CD14-positive monocyte (primary cell): Measurements from ENCODE around the gene CSH2. TPM values are rescaled to one million over a fixed set of nuclear protein-coding genes. Genes with fewer than 3 reads are reported as not detected.

ENCODE experiments used
- DNase-seq, 3 donors: peaks; one replicate each; pipeline ENCODE4 v3.0.0-alpha.2; 2011 to 2022
- H2AFZ ChIP-seq: 2 replicates; pipeline ENCODE4 v1.6.0; 2012; ENCODE audit warnings: mild to moderate bottlenecking, low read depth, low read length, inconsistent platforms; ENCODE audit not compliant: insufficient read depth, poor library complexity, severe bottlenecking
- H3K27ac ChIP-seq, 2 donors: 1 replicate in 1 of 2; 2 replicates in 1 of 2; pipeline ENCODE4 v1.5.1; 2012 to 2013; ENCODE audit warnings: low read length in 2 of 2, control low read depth in 1 of 2, inconsistent platforms in 1 of 2, low read depth in 1 of 2, mild to moderate bottlenecking in 1 of 2
- H3K27me3 ChIP-seq, 2 donors: one replicate each; pipeline versions ENCODE4 v1.6.0 to v1.6.1; 2011 to 2013; ENCODE audit warnings: low read length in 2 of 2; ENCODE audit not compliant: control insufficient read depth in 2 of 2, insufficient read depth in 2 of 2
- H3K36me3 ChIP-seq, 2 donors: replicated peaks in 1 of 2; 1 replicate in 1 of 2; 2 replicates in 1 of 2; pipeline versions ENCODE4 v1.5.1 to v1.6.1; 2012 to 2013; ENCODE audit warnings: low read length in 2 of 2, control low read depth in 1 of 2, inconsistent platforms in 1 of 2, mild to moderate bottlenecking in 1 of 2; ENCODE audit not compliant: insufficient read depth in 2 of 2, control insufficient read depth in 1 of 2
- H3K4me1 ChIP-seq, 2 donors: 1 replicate in 1 of 2; 2 replicates in 1 of 2; pipeline versions ENCODE4 v1.5.1 to v1.6.1; 2012 to 2013; ENCODE audit warnings: low read length in 2 of 2, control low read depth in 1 of 2, inconsistent platforms in 1 of 2, mild to moderate bottlenecking in 1 of 2, moderate library complexity in 1 of 2; ENCODE audit not compliant: insufficient read depth in 2 of 2, control insufficient read depth in 1 of 2
- H3K4me2 ChIP-seq: replicated peaks from 2 replicates; pipeline ENCODE3; 2012; ENCODE audit warnings: low read length, moderate library complexity, mild to moderate bottlenecking; ENCODE audit not compliant: poor library complexity, severe bottlenecking; ENCODE audit errors: extremely low read depth
- H3K4me3 ChIP-seq, 3 experiments: fragments of 200-600 bp in 1 of 3; sonication (generic) in 1 of 3; replicated peaks in 1 of 3; 1 replicate in 2 of 3; 2 replicates in 1 of 3; pipeline ENCODE4 v1.5.1; 2011 to 2013; ENCODE audit warnings: low read length in 3 of 3, mild to moderate bottlenecking in 3 of 3, control low read depth in 2 of 3, low read depth in 2 of 3, inconsistent platforms in 1 of 3, moderate library complexity in 1 of 3
- H3K79me2 ChIP-seq: 2 replicates; pipeline ENCODE4 v1.6.0; 2012; ENCODE audit warnings: mild to moderate bottlenecking, control low read depth, inconsistent platforms, low read length, moderate library complexity; ENCODE audit not compliant: insufficient read depth
- H3K9ac ChIP-seq: 2 replicates; pipeline ENCODE4 v1.6.0; 2017; ENCODE audit warnings: low read length, mild to moderate bottlenecking; ENCODE audit not compliant: insufficient read depth, poor library complexity, severe bottlenecking
- H3K9me3 ChIP-seq, 2 donors: replicated peaks in 1 of 2; 1 replicate in 1 of 2; 2 replicates in 1 of 2; pipeline versions ENCODE4 v1.5.1 to v1.6.1; 2012 to 2013; ENCODE audit warnings: low read length in 2 of 2, control low read depth in 1 of 2; ENCODE audit not compliant: control insufficient read depth in 1 of 2, insufficient read depth in 1 of 2
- H4K20me1 ChIP-seq: 2 replicates; pipeline ENCODE4 v1.6.0; 2012; ENCODE audit warnings: mild to moderate bottlenecking, low read length, control low read depth, moderate library complexity; ENCODE audit not compliant: insufficient read depth
- H3K27ac Mint-ChIP-seq, 7 donors: one replicate each; pipeline ENCODE4 v1.8.0; 2020; ENCODE audit warnings: mild to moderate bottlenecking in 7 of 7, mixed read lengths in 7 of 7, moderate library complexity in 6 of 7, inconsistent platforms in 2 of 7
- H3K27me3 Mint-ChIP-seq, 3 donors: one replicate each; pipeline ENCODE4 v1.8.0; 2021 to 2022; ENCODE audit warnings: low read depth in 3 of 3, mild to moderate bottlenecking in 3 of 3, mixed read lengths in 3 of 3, moderate library complexity in 3 of 3, inconsistent platforms in 1 of 3
- H3K36me3 Mint-ChIP-seq, 2 donors: one replicate each; pipeline ENCODE4 v1.8.0; 2020; ENCODE audit warnings: mixed read lengths in 2 of 2, inconsistent platforms in 1 of 2, mild to moderate bottlenecking in 1 of 2
- H3K4me1 Mint-ChIP-seq: one replicate; pipeline ENCODE4 v1.8.0; 2020; ENCODE audit warnings: mild to moderate bottlenecking, mixed read lengths
- H3K4me3 Mint-ChIP-seq, 2 donors: one replicate each; pipeline ENCODE4 v1.8.0; 2020; ENCODE audit warnings: mild to moderate bottlenecking in 2 of 2, mixed read lengths in 2 of 2, moderate library complexity in 1 of 2
- H3K9me3 Mint-ChIP-seq, 7 donors: one replicate each; pipeline ENCODE4 v1.8.0; 2020 to 2022; ENCODE audit warnings: mixed read lengths in 7 of 7, mild to moderate bottlenecking in 6 of 7, moderate library complexity in 6 of 7, inconsistent platforms in 2 of 7
- WGBS: methylation state at CpG from one replicate; pipeline ENCODE4 v1.1.5; 2013; ENCODE audit warnings: missing lambda C conversion rate; ENCODE audit not compliant: insufficient coverage; 5-methylcytosine and 5-hydroxymethylcytosine counted together
- intact Hi-C, 2 donors: fragments of 100-400 bp; cut with micrococcal nuclease; formaldehyde crosslinking; loops; one replicate each; pipeline versions ENCODE4 v1.15.0 to v1.15.1; 2023
- polyA plus RNA-seq, 3 donors: library from polyadenylated mRNA; depleted of rRNA in 1 of 3; unstranded in 2 of 3; stranded (reverse) in 1 of 3; fragments of 300-500 nt in 2 of 3; fragments of >200 nt in 1 of 3; fragmentation: Illumina TruSeq in 2 of 3; gene quantifications; 1 replicate in 2 of 3; 2 replicates in 1 of 3; pipeline ENCODE4 v1.2.3, GENCODE V29; 2012 to 2021
- TF ChIP-seq, protein P1 (sequence below): fragments of 200-600 bp; IDR thresholded peaks from one replicate; pipeline ENCODE4 v1.8.0; 2022; ENCODE audit warnings: antibody characterized with exemption, mild to moderate bottlenecking

Gene CSH2
- polyA plus RNA-seq, 3 donors = not detected

DNA sequence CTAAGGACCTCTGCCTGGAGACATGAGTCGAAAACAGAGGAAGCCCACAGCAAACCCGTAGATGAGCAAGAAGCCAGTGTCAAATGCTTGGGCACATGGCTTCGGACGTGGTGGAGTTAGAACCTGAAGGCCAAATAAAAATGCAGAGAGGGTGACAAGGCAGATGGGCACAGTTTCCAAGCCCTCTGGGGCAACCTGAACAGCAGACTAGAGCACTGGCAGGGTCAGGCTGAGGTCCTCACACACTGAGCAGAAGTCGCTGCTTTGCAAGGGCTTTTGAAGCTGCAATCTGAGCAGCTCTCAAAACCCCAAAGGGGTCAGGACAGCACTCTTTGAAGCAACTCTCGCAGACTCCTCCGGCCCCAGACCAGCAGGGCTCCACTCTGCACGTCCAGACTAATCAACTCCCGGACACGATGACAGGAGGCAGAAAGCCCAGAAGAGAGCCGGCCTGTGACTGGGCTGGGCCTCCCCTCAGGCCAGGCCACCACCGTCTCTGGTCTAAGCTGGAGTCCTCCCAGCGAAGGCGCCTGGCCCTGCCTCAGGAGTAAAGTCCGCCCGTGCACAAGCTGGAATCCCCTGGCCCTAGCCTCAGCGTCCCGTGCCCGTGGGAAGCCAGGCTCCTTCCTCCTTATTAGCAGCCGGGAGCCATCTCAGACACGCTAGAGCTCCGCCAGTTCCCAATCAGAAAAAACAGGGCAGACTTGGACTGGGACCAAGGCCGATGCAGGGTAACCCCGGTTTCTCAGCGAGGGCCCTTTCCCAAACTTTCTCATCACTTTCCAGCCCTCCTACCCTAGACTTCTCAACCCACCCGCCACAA, 31.9 kb downstream of the CSH2 start:
- Mint-ChIP-seq H3K27ac (peak overlapping the region; percentile 85 to 96 (median 93)), H3K9me3 (no peaks in the 10 kb centered on the region), H3K27me3 (peaks cover 0 to 3% (median 1%) of the 10 kb centered on the region in 3 donors), H3K36me3 (peaks cover 7 to 13% of the 10 kb centered on the region in 2 donors), H3K4me3 (peak overlapping the region; percentile 98), H3K4me1 (peaks cover 46% of the 10 kb centered on the region)
- Histone ChIP-seq H3K36me3 (peaks cover 10 to 14% of the 10 kb centered on the region in 2 donors), H3K9me3 (no peaks in the 10 kb centered on the region), H2AFZ (peak overlapping the region; percentile 74), H3K4me3 (peak overlapping the region; percentile 48 to 98 (median 92)), H3K79me2 (peaks cover 58% of the 10 kb centered on the region), H3K4me1 (peaks cover 46 to 51% of the 10 kb centered on the region in 2 donors), H3K9ac (peak overlapping the region; percentile 80), H3K4me2 (peak overlapping the region; percentile 99), H3K27me3 (no peaks in the 10 kb centered on the region), H4K20me1 (peaks cover 56% of the 10 kb centered on the region), H3K27ac (peak overlapping the region; percentile 69 to 85)
- WGBS = 10% methylated on average over 26 of the region's 26 CpGs
- TF ChIP-seq, protein P1, sequence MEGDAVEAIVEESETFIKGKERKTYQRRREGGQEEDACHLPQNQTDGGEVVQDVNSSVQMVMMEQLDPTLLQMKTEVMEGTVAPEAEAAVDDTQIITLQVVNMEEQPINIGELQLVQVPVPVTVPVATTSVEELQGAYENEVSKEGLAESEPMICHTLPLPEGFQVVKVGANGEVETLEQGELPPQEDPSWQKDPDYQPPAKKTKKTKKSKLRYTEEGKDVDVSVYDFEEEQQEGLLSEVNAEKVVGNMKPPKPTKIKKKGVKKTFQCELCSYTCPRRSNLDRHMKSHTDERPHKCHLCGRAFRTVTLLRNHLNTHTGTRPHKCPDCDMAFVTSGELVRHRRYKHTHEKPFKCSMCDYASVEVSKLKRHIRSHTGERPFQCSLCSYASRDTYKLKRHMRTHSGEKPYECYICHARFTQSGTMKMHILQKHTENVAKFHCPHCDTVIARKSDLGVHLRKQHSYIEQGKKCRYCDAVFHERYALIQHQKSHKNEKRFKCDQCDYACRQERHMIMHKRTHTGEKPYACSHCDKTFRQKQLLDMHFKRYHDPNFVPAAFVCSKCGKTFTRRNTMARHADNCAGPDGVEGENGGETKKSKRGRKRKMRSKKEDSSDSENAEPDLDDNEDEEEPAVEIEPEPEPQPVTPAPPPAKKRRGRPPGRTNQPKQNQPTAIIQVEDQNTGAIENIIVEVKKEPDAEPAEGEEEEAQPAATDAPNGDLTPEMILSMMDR = no peak
- DNase-seq = peak in 2 of 3 donors; percentile 39 to 66
- intact Hi-C loops = loop anchor here (2.0 to 5.0 kb wide), 6 partner anchors 15 to 219 kb away; partner anchors contain the start of genes FTSJ3 (in 2 of the 2), PSMC5 (in 2 of the 2), CCDC47 (in 1 of the 2) and DDX42 (in 1 of the 2)

GRCh38 chr17:63840591-63841349, 32.7 kb downstream of the CSH2 start:
- Mint-ChIP-seq H3K9me3 (no peaks in the 10 kb centered on the region), H3K4me3 (peak overlapping the region; percentile 98), H3K27me3 (peaks cover 0 to 3% (median 1%) of the 10 kb centered on the region in 3 donors), H3K27ac (peak overlapping the region; percentile 84 to 96 (median 87)), H3K4me1 (peaks cover 46% of the 10 kb centered on the region), H3K36me3 (peaks cover 11 to 20% of the 10 kb centered on the region in 2 donors)
- H3K27me3 ChIP-seq = no peaks in the 10 kb centered on the region
- H3K36me3 ChIP-seq = peaks cover 17 to 22% of the 10 kb centered on the region in 2 donors
- H3K4me2 ChIP-seq = peak overlapping the region; percentile 99
- peaks cover 66% of the 10 kb centered on the region for H3K79me2 ChIP-seq
- DNase-seq = no peak
- H3K9me3 ChIP-seq = no peaks in the 10 kb centered on the region
- no peak overlapping the region for H2AFZ ChIP-seq
- H3K4me1 ChIP-seq = peaks cover 46 to 51% of the 10 kb centered on the region in 2 donors
- H3K9ac ChIP-seq = peak overlapping the region; percentile 80
- intact Hi-C loops = loop anchor here (2.0 to 5.0 kb wide), 6 partner anchors 14 to 218 kb away; partner anchors contain the start of genes CCDC47 (in 1 of the 2), DDX42 (in 1 of the 2), FTSJ3 (in 1 of the 2) and LIMD2 (in 1 of the 2)
- TF ChIP-seq, protein P1 = no peak
- 87% methylated on average over 3 of the region's 4 CpGs for WGBS
- peak overlapping the region; percentile 27 to 85 for H3K27ac ChIP-seq
- peak overlapping the region; percentile 48 to 98 (median 92) for H3K4me3 ChIP-seq
- H4K20me1 ChIP-seq = peaks cover 64% of the 10 kb centered on the region
